A549 (cell line): ENCODE measurements around the gene CIT. TPM values are rescaled to one million over a fixed set of nuclear protein-coding genes. Genes with fewer than 3 reads are reported as not detected.
A peak's percentile ranks its signal among the peaks of the same experiment; 100 is the strongest.

Experiments used
- ATAC-seq, 2 experiments: fragments of 200-7000 bp in 1 of 2; fragments of >200 bp in 1 of 2; cut with Nextera tagmentation in 1 of 2; cut with Tn5 transposase in 1 of 2; 3 replicates each; pipeline versions ENCODE4 v1.8.0 to v1.9.1; 2018 to 2020; ENCODE audit warnings: mild to moderate bottlenecking in 1 of 2, moderate library complexity in 1 of 2
- CTCF ChIA-PET: fragments of 300-600 bp; sonication (Branson Sonifier 250); formaldehyde crosslinking; extraction: SDS; loops from one replicate; lab custom pipeline; 2021; ENCODE audit warnings: antibody characterized with exemption, inconsistent platforms; lab: Yijun Ruan, JAX
- POLR2A ChIA-PET: fragments of 350-600 bp; formaldehyde crosslinking; extraction: SDS; loops from one replicate; lab custom pipeline; 2021; ENCODE audit warnings: antibody characterized with exemption, inconsistent platforms; lab: Yijun Ruan, JAX
- DNase-seq, 2 experiments: peaks; one replicate each; pipeline versions ENCODE4 v3.0.0 to v3.0.0-alpha.2; 2011 to 2016; ENCODE audit warnings: low read depth in 1 of 2, low spot score in 1 of 2
- FAIRE-seq: peaks from 2 replicates; lab custom pipeline; 2011; peaks lifted over from hg19 to GRCh38; lab: Jason Lieb, UNC
- H3K27ac ChIP-seq, 2 experiments: fragments of >200 bp; sonication (Bioruptor Twin); formaldehyde crosslinking; 3 replicates each; pipeline ENCODE4 v1.5.1; 2016 to 2017
- H3K4me1 ChIP-seq: fragments of >200 bp; sonication (Bioruptor Twin); formaldehyde crosslinking; 3 replicates; pipeline ENCODE4 v1.6.1; 2016
- H3K4me2 ChIP-seq: fragments of >200 bp; sonication (Bioruptor Twin); formaldehyde crosslinking; 3 replicates; pipeline ENCODE4 v1.6.1; 2016
- H3K4me3 ChIP-seq: fragments of >200 bp; sonication (Bioruptor Twin); formaldehyde crosslinking; 3 replicates; pipeline ENCODE4 v1.5.1; 2016
- H3K9me3 ChIP-seq: fragments of >200 bp; sonication (Bioruptor Twin); formaldehyde crosslinking; 3 replicates; pipeline ENCODE4 v1.6.1; 2016
- BHLHE40 ChIP-seq: IDR thresholded peaks from 2 replicates; pipeline ENCODE4 v1.6.1; 2012; ENCODE audit warnings: low read depth, low read length, inconsistent platforms
- CBX2 ChIP-seq: fragments of 200-600 bp; sonication (generic); IDR thresholded peaks from 2 replicates; pipeline ENCODE4 v1.6.1; 2016; ENCODE audit warnings: low read depth, mild to moderate bottlenecking, borderline replicate concordance
- CEBPB ChIP-seq, 2 experiments: fragments of >200 bp in 1 of 2; sonication (Bioruptor Twin) in 1 of 2; formaldehyde crosslinking in 1 of 2; IDR thresholded peaks; 2 replicates each; pipeline ENCODE4 v1.6.1; 2012 to 2016
- CHD4 ChIP-seq: fragments of 200-600 bp; sonication (generic); IDR thresholded peaks from 2 replicates; pipeline ENCODE4 v1.6.1; 2016; ENCODE audit warnings: antibody characterized with exemption, mild to moderate bottlenecking, borderline replicate concordance
- EP300 ChIP-seq, 2 experiments: fragments of >200 bp; sonication (Bioruptor Twin); formaldehyde crosslinking; IDR thresholded peaks; 2 replicates in 1 of 2; 3 replicates in 1 of 2; pipeline ENCODE4 v1.6.1; 2016 to 2017
- ESRRA ChIP-seq: fragments of 150-350 bp; IDR thresholded peaks from 2 replicates; pipeline ENCODE4 v1.6.1; 2014; ENCODE audit warnings: mild to moderate bottlenecking, low read length, borderline replicate concordance
- FOSL2 ChIP-seq, 2 experiments: fragments of 450-650 bp in 1 of 2; fragments of >200 bp in 1 of 2; sonication (Bioruptor Twin) in 1 of 2; formaldehyde crosslinking; IDR thresholded peaks; 2 replicates each; pipeline versions ENCODE4 v1.5.0 to v1.6.1; 2016 to 2020; ENCODE audit warnings: mild to moderate bottlenecking in 1 of 2, moderate library complexity in 1 of 2
- FOXS1 ChIP-seq: fragments of 250-450 bp; sonication (Bioruptor Pico); IDR thresholded peaks from 2 replicates; pipeline ENCODE4 v1.5.0; 2020; ENCODE audit warnings: mild to moderate bottlenecking, moderate library complexity
- GATA3 ChIP-seq: IDR thresholded peaks from 2 replicates; pipeline ENCODE4 v1.6.1; 2012; ENCODE audit warnings: borderline replicate concordance
- HOXA7 ChIP-seq: fragments of 250-450 bp; sonication (Bioruptor Pico); IDR thresholded peaks from 2 replicates; pipeline ENCODE4 v1.5.0; 2020; ENCODE audit warnings: mild to moderate bottlenecking, moderate library complexity
- HOXB13 ChIP-seq: fragments of 250-450 bp; sonication (Bioruptor Pico); IDR thresholded peaks from 2 replicates; pipeline ENCODE4 v1.5.0; 2020; ENCODE audit warnings: low read depth, mild to moderate bottlenecking, moderate library complexity
- HOXB5 ChIP-seq: fragments of 250-450 bp; sonication (Bioruptor Pico); IDR thresholded peaks from 2 replicates; pipeline ENCODE4 v1.5.0; 2020; ENCODE audit warnings: mild to moderate bottlenecking, moderate library complexity
- KDM1A ChIP-seq: fragments of 200-600 bp; sonication (generic); IDR thresholded peaks from 2 replicates; pipeline ENCODE4 v1.6.1; 2016; ENCODE audit warnings: low read depth, mild to moderate bottlenecking
- KDM5A ChIP-seq: fragments of 200-600 bp; sonication (generic); IDR thresholded peaks from 2 replicates; pipeline ENCODE4 v1.6.1; 2016; ENCODE audit warnings: antibody characterized with exemption, mild to moderate bottlenecking
- MAFK ChIP-seq: fragments of 450-650 bp; IDR thresholded peaks from 2 replicates; pipeline ENCODE4 v1.6.1; 2014; ENCODE audit not compliant: partially characterized antibody
- MAX ChIP-seq: IDR thresholded peaks from 2 replicates; pipeline ENCODE4 v1.6.1; 2012
- MAZ ChIP-seq: fragments of 150-350 bp; IDR thresholded peaks from 2 replicates; pipeline ENCODE4 v1.6.1; 2014; ENCODE audit warnings: antibody characterized with exemption, low read depth, low read length, borderline replicate concordance
- MYC ChIP-seq: IDR thresholded peaks from 2 replicates; pipeline ENCODE4 v1.6.1; 2012; ENCODE audit warnings: mild to moderate bottlenecking, inconsistent platforms, low read length, improper control_type of control experiment, borderline replicate concordance
- RARB ChIP-seq: fragments of 250-450 bp; sonication (Bioruptor Pico); IDR thresholded peaks from 2 replicates; pipeline ENCODE4 v1.8.0; 2021; ENCODE audit warnings: mild to moderate bottlenecking, moderate library complexity
- REST ChIP-seq: fragments of 200-600 bp; sonication (generic); IDR thresholded peaks from 2 replicates; pipeline ENCODE4 v1.6.1; 2016; ENCODE audit warnings: antibody characterized with exemption, mild to moderate bottlenecking, moderate library complexity
- ZFP36 ChIP-seq: fragments of 450-650 bp; IDR thresholded peaks from 2 replicates; pipeline ENCODE4 v1.6.1; 2014; ENCODE audit warnings: borderline replicate concordance; ENCODE audit not compliant: partially characterized antibody
- ZNF302 ChIP-seq: fragments of 250-450 bp; sonication (Bioruptor Pico); IDR thresholded peaks from 2 replicates; pipeline ENCODE4 v1.9.0; 2021; ENCODE audit warnings: inconsistent platforms, mild to moderate bottlenecking, moderate library complexity
- WGBS: methylation state at CpG from one replicate; pipeline ENCODE4 v1.1.6; 2017; ENCODE audit errors: missing lambda C conversion rate; 5-methylcytosine and 5-hydroxymethylcytosine counted together
- polyA plus RNA-seq, 4 experiments: library from polyadenylated mRNA; depleted of rRNA in 3 of 4; stranded (reverse); fragments of >200 nt; fragmentation: RNase III in 1 of 4; extraction: RNeasy Plus Mini Kit Qiagen cat#74134 plus additional on column Dnase treatment in 1 of 4; gene quantifications; 2 replicates in 3 of 4; 3 replicates in 1 of 4; pipeline ENCODE4 v1.2.3, GENCODE V29; 2011 to 2017
- TF ChIP-seq, protein P1 (sequence below): fragments of 450-650 bp; IDR thresholded peaks from 2 replicates; pipeline ENCODE4 v1.6.1; 2014; ENCODE audit warnings: antibody characterized with exemption
- TF ChIP-seq, protein P2 (sequence below): fragments of >200 bp; sonication (Bioruptor Twin); formaldehyde crosslinking; IDR thresholded peaks from 3 replicates; pipeline ENCODE4 v1.6.1; 2016

CIT gene
- polyA plus RNA-seq, 2 of the 4 experiments (the other 2 are of a cell fraction), result 12.5 to 25.4 TPM

DNA sequence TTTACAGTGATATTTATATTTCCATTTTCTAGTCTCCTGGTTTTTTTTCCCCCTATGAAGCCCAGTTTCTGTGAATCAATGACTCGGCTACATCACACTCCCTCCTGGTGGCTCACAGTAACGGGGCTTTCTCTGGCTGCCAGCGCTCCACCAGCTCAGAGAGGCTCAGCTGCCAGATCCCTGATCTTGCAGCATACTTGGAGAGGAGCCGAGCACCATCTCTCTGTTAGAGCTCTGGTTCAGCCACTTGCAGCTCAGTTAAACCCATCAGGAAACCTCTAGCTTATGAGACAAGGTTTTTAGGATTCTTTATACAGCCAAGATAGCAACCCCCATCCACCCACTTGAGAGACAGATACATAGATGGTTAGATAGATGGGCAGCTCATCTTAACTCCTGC is 74.6 kb downstream of the CIT start:
- H3K27ac ChIP-seq, result no peak overlapping the region
- CTCF ChIA-PET, result interaction anchor here (0.9 to 1.9 kb wide), 3 partner anchors 12 to 66 kb away, joined by 3 to 6 read pairs (median 4); no protein-coding TSS in a partner anchor
- TF ChIP-seq RARB (no peak), KDM1A (no peak)
- TF ChIP-seq, all 56 proteins: peak for 0
- ATAC-seq, result no peak
- no peak for FAIRE-seq
- H3K9me3 ChIP-seq, result no peaks in the 10 kb centered on the region
- peaks cover 12% of the 10 kb centered on the region; the same call in 2 of the 3 replicates for H3K4me1 ChIP-seq
- no peak overlapping the region for H3K4me3 ChIP-seq
- DNase-seq, result no peak
- WGBS, result 91% methylated on average over 4 of the region's 4 CpGs
- no peak overlapping the region for H3K4me2 ChIP-seq
- POLR2A ChIA-PET, result no interaction called here

GRCh38 chr12:119797090-119797489 is 80.0 kb downstream of the CIT start:
- DNase-seq (no peak), FAIRE-seq (no peak), ATAC-seq (no peak)
- H3K4me1 ChIP-seq, result no peaks in the 10 kb centered on the region
- POLR2A ChIA-PET, result no interaction called here
- no peak overlapping the region for H3K4me2 ChIP-seq
- TF ChIP-seq CBX2 (no peak), FOXS1 (CRISPR knock-in tag) (no peak), HOXA7 (CRISPR knock-in tag) (no peak), MYC (no peak), ZFP36 (no peak), CHD4 (no peak), GATA3 (no peak), CEBPB (IDR thresholded peaks at IDR 0.05) (no peak), HOXB13 (CRISPR knock-in tag) (no peak), HOXB5 (no peak), ZNF302 (no peak), MAX (no peak), RARB (no peak), MAZ (no peak), REST (no peak), ESRRA (no peak), KDM5A (no peak)
- TF ChIP-seq, protein P1, sequence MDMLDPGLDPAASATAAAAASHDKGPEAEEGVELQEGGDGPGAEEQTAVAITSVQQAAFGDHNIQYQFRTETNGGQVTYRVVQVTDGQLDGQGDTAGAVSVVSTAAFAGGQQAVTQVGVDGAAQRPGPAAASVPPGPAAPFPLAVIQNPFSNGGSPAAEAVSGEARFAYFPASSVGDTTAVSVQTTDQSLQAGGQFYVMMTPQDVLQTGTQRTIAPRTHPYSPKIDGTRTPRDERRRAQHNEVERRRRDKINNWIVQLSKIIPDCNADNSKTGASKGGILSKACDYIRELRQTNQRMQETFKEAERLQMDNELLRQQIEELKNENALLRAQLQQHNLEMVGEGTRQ, result no peak
- no peak overlapping the region for H3K4me3 ChIP-seq
- CTCF ChIA-PET, result interaction anchor here (2.7 kb wide), 1 partner anchor 16 kb away, joined by 15 read pairs; no protein-coding TSS in a partner anchor
- WGBS, result 97% methylated on average over 4 of the region's 4 CpGs
- no peak overlapping the region for H3K27ac ChIP-seq
- H3K9me3 ChIP-seq, result no peaks in the 10 kb centered on the region

- FAIRE-seq (no peak), ATAC-seq (no peak), DNase-seq (no peak)
- ChIA-PET POLR2A (no interaction called here), CTCF (interaction anchor here (5.6 kb wide), 1 partner anchor 15 kb away, joined by 36 read pairs; no protein-coding TSS in a partner anchor)
- Histone ChIP-seq H3K4me3 (no peak overlapping the region), H3K27ac (no peak overlapping the region), H3K4me2 (no peak overlapping the region), H3K4me1 (no peaks in the 10 kb centered on the region), H3K9me3 (no peaks in the 10 kb centered on the region)
- TF ChIP-seq MAFK (peak; percentile 96), BHLHE40 (no peak), EP300 (IDR thresholded peaks at IDR 0.05) (no peak), FOSL2 (IDR thresholded peaks at IDR 0.05) (no peak), FOSL2 (CRISPR knock-in tag; IDR thresholded peaks at IDR 0.05) (no peak)
- TF ChIP-seq, protein P2, sequence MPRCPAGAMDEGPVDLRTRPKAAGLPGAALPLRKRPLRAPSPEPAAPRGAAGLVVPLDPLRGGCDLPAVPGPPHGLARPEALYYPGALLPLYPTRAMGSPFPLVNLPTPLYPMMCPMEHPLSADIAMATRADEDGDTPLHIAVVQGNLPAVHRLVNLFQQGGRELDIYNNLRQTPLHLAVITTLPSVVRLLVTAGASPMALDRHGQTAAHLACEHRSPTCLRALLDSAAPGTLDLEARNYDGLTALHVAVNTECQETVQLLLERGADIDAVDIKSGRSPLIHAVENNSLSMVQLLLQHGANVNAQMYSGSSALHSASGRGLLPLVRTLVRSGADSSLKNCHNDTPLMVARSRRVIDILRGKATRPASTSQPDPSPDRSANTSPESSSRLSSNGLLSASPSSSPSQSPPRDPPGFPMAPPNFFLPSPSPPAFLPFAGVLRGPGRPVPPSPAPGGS, result no peak
- WGBS, result 91% methylated on average over 4 of the region's 4 CpGs
Measured at GRCh38 chr12:119796292-119796691, 80.8 kb downstream of the CIT start.
